Measurements from ENCODE around the gene SLC25A14.
"Not testable (repeated sequence)": the region's sequence is repeated elsewhere in the genome, so short reads cannot be mapped to it uniquely, and the experiment has no call there.

The SLC25A14 gene, protein sequence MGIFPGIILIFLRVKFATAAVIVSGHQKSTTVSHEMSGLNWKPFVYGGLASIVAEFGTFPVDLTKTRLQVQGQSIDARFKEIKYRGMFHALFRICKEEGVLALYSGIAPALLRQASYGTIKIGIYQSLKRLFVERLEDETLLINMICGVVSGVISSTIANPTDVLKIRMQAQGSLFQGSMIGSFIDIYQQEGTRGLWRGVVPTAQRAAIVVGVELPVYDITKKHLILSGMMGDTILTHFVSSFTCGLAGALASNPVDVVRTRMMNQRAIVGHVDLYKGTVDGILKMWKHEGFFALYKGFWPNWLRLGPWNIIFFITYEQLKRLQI

GRCh38 chrX:130339408-130340222 is at the start of gene SLC25A14:
TSS of gene SLC25A14 (plus strand) at chrX:130339919. CDS start at chrX:130340279, 360 bp downstream.
- ATAC-seq, result peak; percentile 89 to 91

DNA sequence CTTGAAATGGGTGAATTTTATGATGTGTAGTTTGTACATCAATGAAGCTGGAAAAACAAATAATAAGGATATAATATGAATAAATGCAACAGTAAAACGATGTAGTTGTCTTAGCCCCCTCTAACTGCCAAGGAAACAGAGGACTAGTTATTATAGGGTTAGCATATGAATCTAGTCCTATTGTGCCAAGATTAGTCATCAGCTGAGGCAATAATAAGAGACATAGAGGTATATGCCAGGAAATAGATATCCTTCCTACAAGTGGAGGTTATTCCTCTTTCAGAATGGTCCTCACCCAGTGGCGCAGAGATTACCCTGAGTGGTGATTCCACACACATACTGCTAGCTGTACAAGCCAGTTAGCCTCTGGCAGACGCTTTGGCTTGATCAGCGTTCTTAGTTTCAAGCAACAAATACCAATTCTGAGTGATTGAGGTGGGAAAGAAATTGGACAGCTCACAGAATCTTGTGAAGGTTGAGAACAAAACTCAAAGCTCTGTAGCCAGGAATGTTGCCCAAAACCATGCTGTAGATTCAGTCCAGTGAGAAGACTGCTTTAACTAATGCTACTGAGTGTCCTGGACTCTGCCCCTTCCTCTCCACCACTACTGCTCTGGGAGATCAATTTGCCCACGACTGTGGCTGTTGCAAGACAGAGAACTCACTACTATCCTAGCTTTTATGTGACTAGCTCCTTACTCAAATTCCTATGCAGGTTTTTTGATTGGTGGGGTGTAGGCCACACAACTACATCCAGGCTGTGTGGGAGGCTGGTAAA is 44.0 kb upstream of the SLC25A14 start:
- ATAC-seq, result no peak

DNA sequence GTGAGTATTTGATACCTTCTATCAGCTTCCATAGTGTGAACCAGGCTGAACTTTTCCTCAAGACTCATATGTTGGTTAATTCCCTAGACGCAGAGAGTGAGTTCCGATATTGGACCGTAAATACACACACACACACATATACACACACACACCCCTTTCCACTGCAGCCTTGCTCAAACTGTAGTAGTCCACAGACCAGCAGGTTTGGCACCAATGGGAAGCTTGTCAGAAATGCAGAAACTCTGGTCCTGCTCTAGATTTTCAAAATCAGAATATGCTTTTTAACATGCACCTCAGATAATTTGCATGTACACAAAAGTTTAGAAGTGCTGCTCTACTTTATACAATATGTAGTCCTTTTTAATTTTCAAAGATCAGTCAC is 43.4 kb upstream of the SLC25A14 start:
- ATAC-seq, result no peak

DNA sequence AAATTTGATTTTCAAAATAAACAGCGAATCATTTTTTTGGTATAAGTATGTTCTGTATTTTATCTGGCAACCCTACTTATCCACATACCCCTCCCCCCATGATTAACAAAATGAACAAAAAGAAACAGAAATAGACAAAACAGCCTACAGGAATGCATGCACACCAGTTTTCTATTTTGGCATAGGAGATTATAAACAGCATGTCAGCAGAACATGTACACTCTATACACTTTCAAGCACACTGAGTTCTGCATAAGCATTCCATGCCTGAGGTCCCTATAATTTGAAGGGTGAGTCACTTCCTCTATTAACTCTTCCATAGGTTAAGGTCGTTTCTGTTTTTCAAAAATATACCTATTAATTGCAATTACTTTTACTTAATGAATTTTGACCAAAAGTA is 43.0 kb upstream of the SLC25A14 start:
- ATAC-seq, result no peak

DNA sequence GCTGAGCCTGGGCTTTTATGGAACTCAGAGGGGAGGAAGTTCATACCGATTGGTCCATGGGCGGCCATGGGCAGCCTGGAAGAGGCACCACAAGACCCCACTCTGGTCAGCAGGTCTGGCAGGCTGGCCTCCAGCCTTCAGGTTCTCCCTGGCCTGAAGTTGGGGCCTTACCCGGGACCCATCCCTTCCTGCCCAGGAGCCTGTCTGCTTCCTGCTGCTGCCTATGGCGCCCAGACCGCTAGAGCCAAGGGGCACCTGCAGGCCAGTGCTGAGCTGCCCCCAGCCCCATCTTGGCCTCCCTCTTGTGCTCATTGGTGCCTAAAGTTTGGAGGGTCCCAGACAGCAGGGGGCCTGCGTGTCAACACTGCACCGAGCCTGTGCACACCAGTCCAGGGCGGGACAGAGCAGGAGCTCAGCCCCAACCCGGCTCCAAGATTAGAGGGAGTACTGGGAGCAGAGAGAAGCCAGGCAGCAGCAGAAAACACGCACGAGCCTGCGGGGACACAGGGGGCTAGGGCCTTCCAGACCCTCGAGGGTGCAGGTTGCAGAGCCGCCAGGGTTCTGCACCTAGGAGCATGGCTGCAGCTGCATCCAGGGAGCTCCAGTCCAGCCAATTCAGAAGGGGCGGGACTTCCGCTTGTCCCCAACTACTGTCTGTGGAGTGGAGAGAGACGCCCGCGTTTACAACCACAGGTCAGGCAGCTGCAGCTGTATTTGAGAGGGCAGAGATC is 40.3 kb upstream of the SLC25A14 start:
- no peak for ATAC-seq

GRCh38 chrX:130300010-130300282 is 39.8 kb upstream of the SLC25A14 start:
- no peak for ATAC-seq

- no peak for ATAC-seq
These were observed 38.3 kb upstream of the SLC25A14 start for GRCh38 chrX:130301405-130301804.

DNA sequence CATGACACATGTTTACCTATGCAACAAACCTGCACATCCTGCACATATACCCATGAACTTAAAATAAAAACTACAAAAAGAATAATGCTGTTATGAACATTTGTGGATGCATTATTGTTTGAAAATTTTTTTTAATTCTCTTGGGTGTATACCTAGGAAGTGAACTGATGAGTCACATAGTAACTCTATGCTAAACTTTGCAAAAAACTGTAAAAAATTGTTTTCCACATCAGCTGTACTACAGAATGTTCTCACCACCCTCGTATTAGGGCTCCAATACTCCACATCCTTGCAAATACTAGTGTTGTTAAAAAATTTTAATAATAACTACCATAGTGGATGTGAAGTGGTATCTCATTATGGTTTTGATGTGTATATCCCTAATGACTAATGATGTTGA is 37.7 kb upstream of the SLC25A14 start:
- no peak for ATAC-seq

GRCh38 chrX:130304587-130305368 is 34.9 kb upstream of the SLC25A14 start:
- ATAC-seq, result no peak

DNA sequence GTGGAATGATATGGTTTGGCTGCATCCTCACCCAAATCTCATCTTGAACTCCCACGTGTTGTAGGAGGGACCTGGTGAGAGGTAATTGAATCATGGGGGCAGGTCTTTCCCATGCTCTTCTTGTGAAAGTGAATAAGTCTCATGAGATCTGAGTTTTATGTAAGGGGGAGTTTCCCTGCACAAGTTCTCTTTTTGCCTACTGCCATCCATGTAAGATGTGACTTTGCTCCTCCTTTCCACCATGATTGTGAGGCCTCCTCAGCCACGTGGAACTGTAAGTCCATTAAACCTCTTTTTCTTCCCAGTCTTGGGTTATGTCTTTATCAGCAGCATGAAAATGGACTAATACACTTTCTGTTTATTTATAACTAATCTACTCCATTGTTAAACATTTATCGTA is 19.8 kb upstream of the SLC25A14 start:
- ATAC-seq, result not testable (repeated sequence)

DNA sequence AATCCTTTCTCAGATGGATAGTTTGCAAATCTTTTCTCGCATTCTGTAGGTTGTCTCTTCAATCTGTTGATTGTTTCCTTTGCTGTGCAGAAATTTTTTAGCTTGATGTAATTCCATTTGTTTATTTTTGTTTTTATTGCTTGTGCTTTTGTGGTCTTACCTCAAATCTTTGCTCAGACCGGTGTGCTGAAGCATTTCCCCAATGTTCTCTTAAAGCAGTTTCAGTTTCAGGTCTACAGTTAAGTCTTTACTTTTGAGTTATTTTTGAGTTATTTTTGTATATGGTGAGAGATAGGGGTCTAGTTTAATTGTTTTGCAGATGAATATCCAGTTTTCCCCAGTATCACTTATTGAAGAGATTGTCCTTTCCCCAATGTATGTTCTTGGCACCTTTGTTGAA is 18.2 kb upstream of the SLC25A14 start:
- no peak for ATAC-seq

DNA sequence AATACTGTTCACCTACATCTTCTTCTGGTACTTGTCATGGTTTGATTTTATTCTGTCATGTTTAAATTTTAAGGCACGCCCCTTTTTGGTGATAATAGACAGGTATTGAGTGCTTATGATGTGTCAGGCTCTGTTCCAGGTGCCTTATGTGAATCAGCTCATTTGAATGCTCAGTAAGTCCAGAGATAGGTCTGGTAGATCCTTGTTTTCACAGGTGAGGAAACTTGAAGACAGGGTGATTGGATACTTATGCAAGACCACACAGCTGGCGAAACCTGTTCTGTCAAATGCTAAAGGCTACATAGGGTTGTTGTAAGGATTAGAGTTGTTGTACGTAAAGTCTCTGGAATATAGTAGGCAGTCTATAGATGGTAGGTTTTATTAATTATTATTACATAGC is 9.6 kb upstream of the SLC25A14 start:
- ATAC-seq, result no peak

DNA sequence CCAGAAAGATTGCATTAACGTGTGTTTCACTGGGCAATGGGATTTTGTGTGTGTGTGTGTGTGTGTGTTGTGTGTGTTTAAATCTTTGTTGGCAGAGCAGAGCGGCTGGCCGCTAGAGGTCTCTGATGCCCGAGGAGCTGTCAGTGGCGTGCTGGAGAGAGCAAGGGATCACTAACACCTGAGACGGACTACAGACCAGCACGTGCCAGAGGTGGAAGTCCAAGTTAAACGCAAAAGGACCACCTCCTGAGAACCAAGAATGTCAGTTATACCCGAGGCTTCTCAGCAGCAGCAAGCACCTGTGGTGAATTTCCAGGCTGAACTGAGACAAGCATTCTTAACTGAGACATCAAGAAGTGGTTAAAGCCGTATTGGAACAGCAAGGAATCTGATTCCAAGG is 9.0 kb upstream of the SLC25A14 start:
- peak in 1 of 2 donors; percentile 45 for ATAC-seq

- no peak for ATAC-seq
These were observed 3.2 kb upstream of the SLC25A14 start for GRCh38 chrX:130336531-130336930.

DNA sequence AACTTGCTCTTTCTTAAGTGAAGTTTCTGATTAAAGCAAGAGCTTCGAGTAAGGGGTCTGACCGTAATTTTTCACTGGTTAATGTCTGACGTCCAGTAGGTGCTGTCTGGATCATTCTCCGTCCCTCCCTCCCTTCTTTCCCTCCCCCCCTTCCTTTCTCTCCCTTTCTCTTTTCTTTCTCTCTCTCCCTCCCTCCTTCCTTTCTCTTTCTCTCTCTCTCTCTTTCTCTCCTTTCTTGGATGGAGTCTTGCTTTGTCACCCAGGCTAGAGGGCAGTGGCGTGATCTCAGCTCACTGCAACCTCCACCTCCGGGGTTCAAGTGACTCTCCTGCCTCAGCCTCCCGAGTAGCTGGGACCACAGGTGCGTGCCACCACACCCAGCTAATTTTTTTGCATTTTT is 850 bp upstream of the SLC25A14 start:
- ATAC-seq, result not testable (repeated sequence)

DNA sequence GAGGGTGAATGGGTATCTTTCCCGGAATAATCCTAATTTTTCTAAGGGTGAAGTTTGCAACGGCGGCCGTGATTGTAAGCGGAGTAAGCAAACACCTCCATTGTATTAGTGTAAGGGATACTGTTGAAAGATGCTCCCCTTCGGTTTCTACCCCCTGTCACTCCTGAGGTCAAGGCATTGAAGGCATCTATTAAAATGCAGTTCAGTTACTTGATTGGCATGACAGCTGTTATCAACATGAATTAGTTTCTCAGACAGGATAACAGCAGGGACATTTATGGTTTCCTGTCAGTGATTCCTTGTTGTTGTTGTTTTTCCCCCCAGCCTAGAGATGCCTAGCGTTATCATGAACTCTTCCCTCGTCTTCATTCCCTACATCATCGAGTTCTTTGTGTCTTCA is 552 bp downstream of the SLC25A14 start:
- ATAC-seq, result no peak

DNA sequence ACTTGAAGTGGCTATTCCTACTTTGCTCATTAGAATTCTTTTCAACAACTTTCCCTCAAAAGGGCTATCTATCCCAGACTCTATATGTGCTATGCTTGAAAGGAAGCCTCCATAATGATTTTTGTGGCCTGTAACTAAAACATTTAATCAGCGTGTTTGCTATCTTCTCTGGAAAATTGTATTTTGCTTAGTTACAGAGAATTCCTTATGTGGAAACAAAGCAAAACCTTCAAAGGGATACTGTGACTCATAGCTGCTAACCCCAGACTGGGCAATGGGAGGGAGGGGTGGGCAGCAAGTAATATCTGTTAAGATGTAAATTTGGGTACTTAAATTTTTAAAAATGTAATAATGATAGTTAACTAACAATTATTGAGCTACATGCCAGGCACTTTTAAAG is 3.7 kb downstream of the SLC25A14 start:
- ATAC-seq, result no peak

GRCh38 chrX:130347321-130347720 is 7.6 kb downstream of the SLC25A14 start:
- ATAC-seq, result no peak

DNA sequence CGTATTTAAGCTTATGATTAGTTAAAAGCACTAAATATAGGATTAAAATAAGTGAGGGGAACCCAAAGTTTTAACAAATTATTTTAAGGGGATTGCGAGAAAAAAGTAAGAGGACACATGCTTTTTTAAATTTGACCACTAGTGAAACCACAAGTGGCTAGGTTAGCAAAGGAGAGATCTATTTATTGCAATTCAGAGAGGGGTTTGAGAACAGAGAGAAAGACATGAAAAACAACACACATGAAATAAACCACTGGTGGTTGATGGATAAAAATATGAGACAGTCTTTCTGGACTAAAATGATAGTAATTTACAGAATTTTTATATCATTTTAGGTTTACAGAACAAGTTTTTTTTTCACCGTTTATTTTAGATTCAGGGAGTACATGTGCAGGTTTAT is 11.8 kb downstream of the SLC25A14 start:
- no peak for ATAC-seq

DNA sequence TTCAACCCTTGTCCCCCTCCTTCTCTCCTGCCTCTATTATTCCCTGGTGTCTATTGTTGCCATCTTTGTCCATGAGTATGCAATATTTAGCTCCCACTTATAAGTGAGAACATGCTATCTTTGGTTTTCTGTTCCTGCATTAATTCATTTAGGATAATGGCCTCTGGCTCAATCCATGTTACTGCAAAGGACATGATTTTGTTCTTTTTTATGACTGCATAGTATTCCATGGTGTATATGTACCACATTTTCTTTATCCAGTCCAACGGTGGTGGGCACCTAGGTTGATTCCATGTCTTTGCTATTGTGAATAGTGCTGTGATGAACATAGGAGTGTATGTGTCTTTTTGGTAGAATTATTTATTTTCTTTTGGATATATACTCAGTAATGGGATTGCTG is 12.3 kb downstream of the SLC25A14 start:
- ATAC-seq, result not testable (repeated sequence)

DNA sequence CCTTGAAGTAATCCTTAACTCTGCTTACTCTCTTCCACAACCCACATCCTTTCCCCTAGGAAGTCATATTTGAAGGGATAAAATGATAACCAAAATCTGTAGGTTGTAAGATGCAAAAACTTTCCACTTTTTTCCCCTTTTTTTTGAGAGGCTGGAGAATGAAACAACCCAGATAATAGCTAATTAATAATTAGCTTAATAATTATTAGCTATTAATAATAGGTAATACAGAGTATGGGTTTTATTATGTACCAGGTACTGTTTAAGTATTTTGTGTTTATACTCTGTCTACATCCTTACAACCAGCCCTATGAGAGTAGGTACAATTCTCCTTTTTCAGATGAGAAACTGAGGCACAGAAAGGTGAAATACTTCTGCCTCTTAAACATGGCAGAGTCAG is 36.4 kb downstream of the SLC25A14 start:
- ATAC-seq, result no peak

DNA sequence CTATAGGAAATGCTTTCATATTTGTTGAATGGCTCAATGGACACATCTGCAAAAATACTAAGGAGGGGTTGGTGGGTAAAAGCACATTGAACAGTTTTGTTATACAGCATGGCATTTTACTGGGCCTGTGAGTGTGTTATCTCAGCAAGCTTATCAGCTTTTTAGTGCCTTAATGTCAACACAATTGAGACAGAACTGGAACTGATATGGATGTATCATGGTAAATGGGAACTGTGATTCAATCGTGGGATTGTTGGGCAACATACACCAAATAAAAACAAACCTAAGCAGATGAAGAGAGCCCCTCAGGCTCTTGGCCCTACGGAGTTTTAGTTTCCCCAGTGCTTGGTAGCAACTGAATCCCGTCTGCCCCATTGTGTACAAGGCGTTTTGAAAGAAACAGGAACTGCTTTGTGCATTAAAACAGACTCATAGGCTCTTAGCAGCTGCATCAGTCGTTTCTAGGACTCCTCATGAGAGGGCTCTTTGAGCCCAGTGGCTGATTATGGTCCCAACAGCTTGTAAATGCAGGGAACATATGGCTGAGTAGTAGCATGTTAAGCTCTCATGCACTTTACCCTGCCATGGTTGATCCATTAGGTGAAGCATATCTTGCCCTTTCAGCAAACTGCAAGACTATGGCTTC is 38.4 kb downstream of the SLC25A14 start:
- no peak for ATAC-seq

All from activated CD4-positive, CD25-positive, alpha-beta regulatory T cell treated with anti-CD3 and anti-CD28 coated beads, Interleukin-2, amount 50 U/mL, for 24 hours (primary cell).